Activated naive CD4-positive, alpha-beta T cell treated with anti-CD3 and anti-CD28 coated beads, Interleukin-2, amount 50 U/mL, for 16 hours (primary cell): ENCODE results near the gene KCNH5.

Experiments used
- DNase-seq: peaks from one replicate; pipeline ENCODE4 v3.0.0-alpha.2; 2020

Gene KCNH5

GRCh38 chr14:62734831-62735230 is 310.4 kb downstream of the KCNH5 start:
- no peak for DNase-seq

GRCh38 chr14:62722406-62722805 is 322.9 kb downstream of the KCNH5 start:
- DNase-seq = no peak

- no peak for DNase-seq
Observed at GRCh38 chr14:62718629-62719028, 326.6 kb downstream of the KCNH5 start.

GRCh38 chr14:62711351-62712023 is 333.8 kb downstream of the KCNH5 start:
- DNase-seq = no peak

- DNase-seq = no peak
Observed at GRCh38 chr14:62710811-62711210, 334.4 kb downstream of the KCNH5 start.

GRCh38 chr14:62709773-62710172 is 335.5 kb downstream of the KCNH5 start:
- DNase-seq = no peak

GRCh38 chr14:62706217-62706616 is 339.0 kb downstream of the KCNH5 start:
- DNase-seq = no peak

GRCh38 chr14:62697461-62697860 is 347.8 kb downstream of the KCNH5 start:
- DNase-seq = no peak

GRCh38 chr14:62696929-62697328 is 348.3 kb downstream of the KCNH5 start:
- no peak for DNase-seq

GRCh38 chr14:62696331-62696924 is 348.8 kb downstream of the KCNH5 start:
- no peak for DNase-seq

GRCh38 chr14:62694075-62694474 is 351.2 kb downstream of the KCNH5 start:
- DNase-seq = no peak

GRCh38 chr14:62692490-62693106 is 352.7 kb downstream of the KCNH5 start:
- no peak for DNase-seq

- no peak for DNase-seq
Observed at GRCh38 chr14:62691647-62692489, 353.4 kb downstream of the KCNH5 start.

GRCh38 chr14:62689733-62690132 is 355.5 kb downstream of the KCNH5 start:
- DNase-seq = no peak

GRCh38 chr14:62687818-62688217 is 357.4 kb downstream of the KCNH5 start:
- no peak for DNase-seq

GRCh38 chr14:62684376-62684775 is 360.9 kb downstream of the KCNH5 start:
- DNase-seq = no peak

GRCh38 chr14:62682208-62682607 is 363.1 kb downstream of the KCNH5 start:
- DNase-seq = no peak

GRCh38 chr14:62674563-62675237 is 370.6 kb downstream of the KCNH5 start:
- no peak for DNase-seq

GRCh38 chr14:62673014-62673755 is 372.1 kb downstream of the KCNH5 start:
- DNase-seq = no peak

GRCh38 chr14:62670526-62670925 is 374.7 kb downstream of the KCNH5 start:
- DNase-seq = no peak

GRCh38 chr14:62667421-62667914 is 377.8 kb downstream of the KCNH5 start:
- DNase-seq = no peak

- DNase-seq = no peak
Observed at GRCh38 chr14:62665286-62665685, 380.0 kb downstream of the KCNH5 start.
